GM19455 (cell line): ENCODE measurements around the gene GARIN5B.

ENCODE experiments used
- ATAC-seq: cut with Tn5 transposase; IDR thresholded peaks from one replicate; pipeline ENCODE4 v1.9.1; 2021; ENCODE audit not compliant: unreplicated experiment

Gene GARIN5B

GRCh38 chr19:55372316-55373081 is 9.4 kb upstream of the GARIN5B start:
- ATAC-seq: no peak

- ATAC-seq: no peak
Measured at GRCh38 chr19:55370305-55370988, 7.4 kb upstream of the GARIN5B start, which contains the start of gene IL11. Gene IL11 (minus strand): TSS chr19:55370463. CDS start chr19:55370310, 153 bp downstream.

GRCh38 chr19:55369653-55370304 is 6.7 kb upstream of the GARIN5B start:
- ATAC-seq: no peak

GRCh38 chr19:55368701-55369563 is 5.9 kb upstream of the GARIN5B start:
- ATAC-seq: no peak

GRCh38 chr19:55368106-55368505 is 5.0 kb upstream of the GARIN5B start:
- ATAC-seq: no peak

- no peak for ATAC-seq
Measured at GRCh38 chr19:55366790-55367189, 3.7 kb upstream of the GARIN5B start.

GRCh38 chr19:55365964-55366363 is 2.9 kb upstream of the GARIN5B start:
- no peak for ATAC-seq

GRCh38 chr19:55365245-55365644 is 2.2 kb upstream of the GARIN5B start:
- no peak for ATAC-seq

- ATAC-seq: no peak
Measured at GRCh38 chr19:55362174-55362989, 678 bp downstream of the GARIN5B start.

- no peak for ATAC-seq
Measured at GRCh38 chr19:55360902-55361301, 2.2 kb downstream of the GARIN5B start.

- no peak for ATAC-seq
Measured at GRCh38 chr19:55358943-55359908, 3.8 kb downstream of the GARIN5B start.

GRCh38 chr19:55358493-55358892 is 4.6 kb downstream of the GARIN5B start:
- ATAC-seq: no peak

- no peak for ATAC-seq
Measured at GRCh38 chr19:55355213-55355821, 7.7 kb downstream of the GARIN5B start.

- no peak for ATAC-seq
Measured at GRCh38 chr19:55354698-55355212, 8.3 kb downstream of the GARIN5B start, which contains the start of gene COX6B2. Gene COX6B2 (minus strand): TSS chr19:55354719. CDS start chr19:55354521, 198 bp downstream.

GRCh38 chr19:55353803-55354697 is 9.0 kb downstream of the GARIN5B start:
- ATAC-seq: no peak

- no peak for ATAC-seq
Measured at GRCh38 chr19:55353356-55353802, 9.7 kb downstream of the GARIN5B start.

GRCh38 chr19:55352549-55353145 is 10.4 kb downstream of the GARIN5B start:
- no peak for ATAC-seq
